K562 (cell line): ENCODE measurements around the gene NADK. TPM values are rescaled to one million over a fixed set of nuclear protein-coding genes. Genes with fewer than 3 reads are reported as not detected.

Experiments used
- E2F3 ChIP-seq: fragments of 250-450 bp; sonication (Bioruptor Pico); IDR thresholded peaks from 2 replicates; pipeline ENCODE4 v1.4.0; 2020; ENCODE audit warnings: mild to moderate bottlenecking
- ERF ChIP-seq: fragments of 450-650 bp; formaldehyde crosslinking; IDR thresholded peaks from 2 replicates; pipeline ENCODE4 v1.4.0; 2020; ENCODE audit warnings: mild to moderate bottlenecking, mixed read lengths
- HNRNPLL ChIP-seq: fragments of 200-400 bp; formaldehyde crosslinking; IDR thresholded peaks from 2 replicates; pipeline ENCODE4 v1.6.1; 2017; ENCODE audit warnings: low read length, low read depth, mild to moderate bottlenecking; ENCODE audit not compliant: poor library complexity, severe bottlenecking
- ZBTB7A ChIP-seq: IDR thresholded peaks from 2 replicates; pipeline ENCODE4 v1.6.1; 2011; ENCODE audit warnings: low read depth, mild to moderate bottlenecking, low read length, moderate library complexity, borderline replicate concordance; ENCODE audit not compliant: control insufficient read depth
- ZNF316 ChIP-seq: fragments of 450-650 bp; IDR thresholded peaks from 2 replicates; pipeline ENCODE4 v1.6.1; 2016
- polyA plus RNA-seq, 8 experiments: library from polyadenylated mRNA; depleted of rRNA in 4 of 8; stranded (reverse) in 5 of 8; unstranded in 3 of 8; fragments of >200 nt; fragmentation: Nextera tagmentation in 2 of 8; fragmentation: Illumina TruSeq in 1 of 8; extraction: Ambion mirVana in 2 of 8; extraction: Trizol in 1 of 8; gene quantifications; 2 replicates each; pipeline versions ENCODE4 v1.2.1 to v1.2.3, GENCODE V29; 2011 to 2014; ENCODE audit warnings: inconsistent platforms in 1 of 8, missing spikeins in 1 of 8
- total RNA-seq, 7 experiments: library from RNA; depleted of rRNA in 6 of 7; stranded (reverse); fragments of >200 nt in 6 of 7; fragmentation: Illumina TruSeq in 2 of 7; extraction: Trizol in 2 of 7; gene quantifications; 2 replicates each; pipeline versions ENCODE4 v1.2.1 to v1.2.3, GENCODE V29; 2011 to 2021; ENCODE audit warnings: low replicate concordance in 1 of 7
- TF ChIP-seq, protein P1 (sequence below): sonication (generic); formaldehyde crosslinking; IDR thresholded peaks from 2 replicates; pipeline ENCODE4 v1.8.0; 2022; ENCODE audit warnings: mild to moderate bottlenecking, low read depth, missing genetic modification reagents
- TF ChIP-seq, protein P2 (sequence below): fragments of 250-450 bp; sonication (Bioruptor Pico); IDR thresholded peaks from 2 replicates; pipeline ENCODE4 v1.9.0; 2021; ENCODE audit warnings: mild to moderate bottlenecking, inconsistent platforms

Gene NADK
- total and polyA plus RNA-seq, 9 of the 15 experiments (the other 6 are each of a cell fraction or from before 2014, with no cell fraction given), result 1.5 to 135 (median 75.1) TPM

DNA sequence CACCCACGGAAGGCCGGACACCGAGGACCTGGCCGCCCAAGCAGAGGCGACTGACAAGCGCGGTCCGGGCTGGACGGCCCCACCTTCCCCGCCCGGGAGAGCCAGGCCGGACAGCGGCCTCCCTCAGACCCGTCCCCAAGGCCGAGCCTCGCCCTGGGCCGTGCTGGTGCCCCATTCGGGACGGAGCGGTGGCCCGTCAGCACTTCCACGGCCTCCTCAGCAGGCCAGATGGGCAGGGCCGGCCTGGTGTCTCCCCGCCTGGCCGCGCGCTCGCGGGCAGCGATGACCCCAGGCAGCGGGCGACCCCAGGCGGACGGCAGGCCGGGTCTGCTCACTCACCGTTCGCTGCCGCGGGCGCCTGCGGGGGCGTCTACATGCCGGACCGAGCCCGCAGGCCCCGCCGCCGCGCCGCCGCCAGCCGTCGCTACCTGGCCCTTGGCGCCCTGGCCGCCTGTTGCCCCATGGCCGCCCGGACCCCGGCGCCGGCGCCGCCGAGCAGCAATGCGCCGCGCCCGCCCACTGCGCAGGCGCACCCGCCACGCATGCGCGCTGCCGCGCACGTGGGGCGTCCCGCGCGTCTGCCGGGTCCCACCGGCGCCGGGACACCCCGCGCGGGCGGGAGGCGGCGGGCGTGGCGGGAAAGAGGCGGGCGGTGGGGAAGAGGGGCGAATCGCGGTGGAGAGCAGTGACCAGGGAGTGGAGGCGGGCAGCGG, at the start of gene NADK (continued):
- peak; percentile 44; the same call in 1 of the 2 replicates for TF ChIP-seq ZBTB7A
- TF ChIP-seq, protein P1, sequence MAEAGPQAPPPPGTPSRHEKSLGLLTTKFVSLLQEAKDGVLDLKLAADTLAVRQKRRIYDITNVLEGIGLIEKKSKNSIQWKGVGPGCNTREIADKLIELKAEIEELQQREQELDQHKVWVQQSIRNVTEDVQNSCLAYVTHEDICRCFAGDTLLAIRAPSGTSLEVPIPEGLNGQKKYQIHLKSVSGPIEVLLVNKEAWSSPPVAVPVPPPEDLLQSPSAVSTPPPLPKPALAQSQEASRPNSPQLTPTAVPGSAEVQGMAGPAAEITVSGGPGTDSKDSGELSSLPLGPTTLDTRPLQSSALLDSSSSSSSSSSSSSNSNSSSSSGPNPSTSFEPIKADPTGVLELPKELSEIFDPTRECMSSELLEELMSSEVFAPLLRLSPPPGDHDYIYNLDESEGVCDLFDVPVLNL, result peak; percentile 60; the same call in 1 of the 2 replicates
- TF ChIP-seq ZNF316, result no peak
- TF ChIP-seq ERF (CRISPR knock-in tag), result peak; percentile 92
- TF ChIP-seq HNRNPLL, result no peak
- TF ChIP-seq E2F3 (CRISPR knock-in tag), result 0 out of 2 replicates have a peak, but pooled peaks have one; percentile 4
- TF ChIP-seq, protein P2, sequence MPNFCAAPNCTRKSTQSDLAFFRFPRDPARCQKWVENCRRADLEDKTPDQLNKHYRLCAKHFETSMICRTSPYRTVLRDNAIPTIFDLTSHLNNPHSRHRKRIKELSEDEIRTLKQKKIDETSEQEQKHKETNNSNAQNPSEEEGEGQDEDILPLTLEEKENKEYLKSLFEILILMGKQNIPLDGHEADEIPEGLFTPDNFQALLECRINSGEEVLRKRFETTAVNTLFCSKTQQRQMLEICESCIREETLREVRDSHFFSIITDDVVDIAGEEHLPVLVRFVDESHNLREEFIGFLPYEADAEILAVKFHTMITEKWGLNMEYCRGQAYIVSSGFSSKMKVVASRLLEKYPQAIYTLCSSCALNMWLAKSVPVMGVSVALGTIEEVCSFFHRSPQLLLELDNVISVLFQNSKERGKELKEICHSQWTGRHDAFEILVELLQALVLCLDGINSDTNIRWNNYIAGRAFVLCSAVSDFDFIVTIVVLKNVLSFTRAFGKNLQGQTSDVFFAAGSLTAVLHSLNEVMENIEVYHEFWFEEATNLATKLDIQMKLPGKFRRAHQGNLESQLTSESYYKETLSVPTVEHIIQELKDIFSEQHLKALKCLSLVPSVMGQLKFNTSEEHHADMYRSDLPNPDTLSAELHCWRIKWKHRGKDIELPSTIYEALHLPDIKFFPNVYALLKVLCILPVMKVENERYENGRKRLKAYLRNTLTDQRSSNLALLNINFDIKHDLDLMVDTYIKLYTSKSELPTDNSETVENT (CRISPR knock-in tag), result peak; percentile 83
- TF ChIP-seq, all 486 proteins: peak for 82
